ENCODE data around the gene SLC16A3. TPM values are rescaled to one million over a fixed set of nuclear protein-coding genes. Genes with fewer than 3 reads are reported as not detected.
"Not testable (repeated sequence)": the region's sequence is repeated elsewhere in the genome, so short reads cannot be mapped to it uniquely, and the experiment has no call there.

SLC16A3 gene
- total RNA-seq, 1 donor from 2014 or later, result 4.2 TPM

- no peak for DNase-seq
Measured at GRCh38 chr17:82204831-82205719, 23.8 kb upstream of the SLC16A3 start.

GRCh38 chr17:82205720-82206508 lies 22.9 kb upstream of the SLC16A3 start:
- DNase-seq, result peak; percentile 64

- not testable (repeated sequence) for DNase-seq
Measured at GRCh38 chr17:82210655-82211054, 18.2 kb upstream of the SLC16A3 start.

- DNase-seq, result peak; percentile 47
Measured at GRCh38 chr17:82212331-82213250, 16.3 kb upstream of the SLC16A3 start, which contains the start of gene CCDC57. TSS of gene CCDC57 (minus strand) at chr17:82212842. CDS start at chr17:82201944, 10,898 bp downstream.

GRCh38 chr17:82213251-82214011 lies 15.4 kb upstream of the SLC16A3 start:
- peak; percentile 59 for DNase-seq

- DNase-seq, result no peak
Measured at GRCh38 chr17:82214012-82214628, 14.7 kb upstream of the SLC16A3 start.

GRCh38 chr17:82215095-82215971 lies 13.5 kb upstream of the SLC16A3 start:
- DNase-seq, result no peak

GRCh38 chr17:82215972-82216300 lies 12.9 kb upstream of the SLC16A3 start:
- DNase-seq, result no peak

GRCh38 chr17:82216301-82217119 lies 12.3 kb upstream of the SLC16A3 start:
- peak; percentile 27 for DNase-seq

GRCh38 chr17:82217120-82217529 lies 11.7 kb upstream of the SLC16A3 start:
- DNase-seq, result no peak

GRCh38 chr17:82217530-82218204 lies 11.2 kb upstream of the SLC16A3 start:
- no peak for DNase-seq

- DNase-seq, result no peak
Measured at GRCh38 chr17:82218349-82219075, 10.3 kb upstream of the SLC16A3 start.

GRCh38 chr17:82219083-82219482 lies 9.8 kb upstream of the SLC16A3 start:
- DNase-seq, result no peak

- DNase-seq, result no peak
Measured at GRCh38 chr17:82219753-82220709, 8.8 kb upstream of the SLC16A3 start.

- no peak for DNase-seq
Measured at GRCh38 chr17:82221341-82221902, 7.4 kb upstream of the SLC16A3 start.

- DNase-seq, result no peak
Measured at GRCh38 chr17:82222816-82223215, 6.0 kb upstream of the SLC16A3 start.
